B cell (primary cell): ENCODE results near the gene KLHL6. TPM values are rescaled to one million over a fixed set of nuclear protein-coding genes. Genes with fewer than 3 reads are reported as not detected.

Experiments used
- ATAC-seq: fragments of 200-7000 bp; cut with Tn5 transposase; one replicate; pipeline ENCODE4 v1.10.0; 2021; ENCODE audit warnings: low read depth, mild to moderate bottlenecking, moderate number of reproducible peaks, moderate library complexity
- CTCF ChIA-PET: fragments of 350-600 bp; sonication (Branson Sonifier 250); formaldehyde crosslinking; loops from one replicate; lab custom pipeline; 2021; ENCODE audit warnings: antibody characterized with exemption, inconsistent platforms; lab: Charles Lee
- POLR2A ChIA-PET: fragments of 350-600 bp; sonication (Branson Sonifier 250); formaldehyde crosslinking; loops from one replicate; lab custom pipeline; 2021; ENCODE audit warnings: antibody characterized with exemption; lab: Charles Lee
- DNase-seq: peaks from one replicate; pipeline ENCODE4 v3.0.0; 2013
- H2AFZ ChIP-seq: 2 replicates; pipeline ENCODE4 v1.6.1; 2012; ENCODE audit warnings: mild to moderate bottlenecking, low read depth, low read length; ENCODE audit not compliant: insufficient read depth, poor library complexity, severe bottlenecking
- H3K27ac ChIP-seq, 2 donors: 1 replicate in 1 of 2; 2 replicates in 1 of 2; pipeline ENCODE4 v1.5.1; 2012 to 2013; ENCODE audit warnings: low read length in 2 of 2, mild to moderate bottlenecking in 2 of 2, moderate library complexity in 1 of 2
- H3K27me3 ChIP-seq, 4 experiments: fragments of 200-600 bp in 1 of 4; sonication (generic) in 1 of 4; replicated peaks in 1 of 4; 1 replicate in 2 of 4; 2 replicates in 2 of 4; pipeline versions ENCODE4 v1.6.1 to v1.7.0; 2013 to 2016; ENCODE audit warnings: low read length in 3 of 4, mild to moderate bottlenecking in 2 of 4, mixed read lengths in 1 of 4, moderate library complexity in 1 of 4; ENCODE audit not compliant: insufficient read depth in 4 of 4, control insufficient read depth in 3 of 4; ENCODE audit errors: control extremely low read depth in 1 of 4
- H3K36me3 ChIP-seq, 2 experiments: replicated peaks in 1 of 2; 1 replicate in 1 of 2; 2 replicates in 1 of 2; pipeline versions ENCODE4 v1.6.1 to v1.7.1; 2013; ENCODE audit warnings: low read length in 1 of 2; ENCODE audit not compliant: insufficient read depth in 2 of 2, control insufficient read depth in 1 of 2; ENCODE audit errors: control extremely low read depth in 1 of 2, extremely low read depth in 1 of 2
- H3K4me1 ChIP-seq, 2 donors: fragments of 200-600 bp in 1 of 2; sonication (generic) in 1 of 2; 1 replicate in 1 of 2; 2 replicates in 1 of 2; pipeline versions ENCODE4 v1.5.1 to v1.6.1; 2013 to 2017; ENCODE audit warnings: low read length in 2 of 2; ENCODE audit not compliant: control insufficient read depth in 2 of 2, insufficient read depth in 2 of 2
- H3K4me2 ChIP-seq: replicated peaks from 2 replicates; pipeline ENCODE3; 2012; ENCODE audit warnings: mild to moderate bottlenecking, low read depth, low read length; ENCODE audit not compliant: poor library complexity, severe bottlenecking
- H3K4me3 ChIP-seq, 5 experiments: fragments of 200-600 bp in 1 of 5; sonication (generic) in 1 of 5; 1 replicate in 3 of 5; 2 replicates in 2 of 5; pipeline versions ENCODE4 v1.5.1 to v1.7.0; 2011 to 2016; ENCODE audit warnings: low read length in 4 of 5, mild to moderate bottlenecking in 4 of 5, low read depth in 2 of 5, control low read depth in 1 of 5, moderate library complexity in 1 of 5; ENCODE audit not compliant: insufficient read depth in 1 of 5; ENCODE audit errors: control extremely low read depth in 1 of 5, extremely low read depth in 1 of 5
- H3K79me2 ChIP-seq: fragments of 200-600 bp; sonication (generic); one replicate; pipeline ENCODE4 v1.6.0; 2016; ENCODE audit warnings: low read length; ENCODE audit not compliant: control insufficient read depth, insufficient read depth
- H3K9ac ChIP-seq: fragments of 200-600 bp; sonication (generic); 2 replicates; pipeline ENCODE4 v1.6.1; 2017; ENCODE audit warnings: mild to moderate bottlenecking, low read length, moderate library complexity
- H3K9me3 ChIP-seq, 3 donors: one replicate each; pipeline versions ENCODE4 v1.6.1 to v1.7.1; 2013; ENCODE audit warnings: low read length in 2 of 3; ENCODE audit not compliant: control insufficient read depth in 2 of 3, insufficient read depth in 1 of 3; ENCODE audit errors: control extremely low read depth in 1 of 3
- H4K20me1 ChIP-seq: 2 replicates; pipeline ENCODE4 v1.6.0; 2012; ENCODE audit warnings: mild to moderate bottlenecking, low read length; ENCODE audit not compliant: insufficient read depth, control insufficient read depth, poor library complexity, severe bottlenecking
- H3K27ac Mint-ChIP-seq: one replicate; pipeline ENCODE4 v1.8.0; 2021; ENCODE audit warnings: mixed read lengths
- H3K27me3 Mint-ChIP-seq: one replicate; pipeline ENCODE4 v1.8.0; 2021; ENCODE audit warnings: mixed read lengths
- H3K4me1 Mint-ChIP-seq: one replicate; pipeline ENCODE4 v1.8.0; 2021; ENCODE audit warnings: mixed read lengths
- H3K4me3 Mint-ChIP-seq: one replicate; pipeline ENCODE4 v1.8.0; 2021; ENCODE audit warnings: mixed read lengths
- H3K9me3 Mint-ChIP-seq: one replicate; pipeline ENCODE4 v1.8.0; 2022; ENCODE audit warnings: mixed read lengths; ENCODE audit not compliant: insufficient read depth
- EZH2 ChIP-seq: IDR thresholded peaks from 2 replicates; pipeline ENCODE4 v1.6.1; 2012; ENCODE audit warnings: borderline replicate concordance, low read depth, mild to moderate bottlenecking, moderate library complexity, low read length; ENCODE audit not compliant: insufficient read depth, poor library complexity, severe bottlenecking
- WGBS: methylation state at CpG from one replicate; pipeline ENCODE4 v1.1.5; 2013; ENCODE audit warnings: missing lambda C conversion rate; ENCODE audit not compliant: insufficient coverage; 5-methylcytosine and 5-hydroxymethylcytosine counted together
- intact Hi-C: fragments of 100-400 bp; cut with micrococcal nuclease; formaldehyde crosslinking; loops from one replicate; pipeline ENCODE4 v1.10.0; 2022
- polyA plus RNA-seq: library from polyadenylated mRNA; depleted of rRNA; stranded (reverse); fragments of >200 nt; gene quantifications from 2 replicates; pipeline ENCODE4 v1.2.3, GENCODE V29; 2012
- total RNA-seq, 2 donors: library from RNA; stranded (reverse); fragments of 120-200 nt in 1 of 2; gene quantifications; 1 replicate in 1 of 2; 2 replicates in 1 of 2; pipeline versions ENCODE4 v1.2.3 to v1.2.4, GENCODE V29; 2013 to 2022
- TF ChIP-seq, protein P1 (sequence below): fragments of 200-600 bp; IDR thresholded peaks from one replicate; pipeline ENCODE4 v1.8.0; 2022; ENCODE audit warnings: antibody characterized with exemption, mild to moderate bottlenecking

KLHL6 gene
- total and polyA plus RNA-seq, 2 donors (not counting 1 experiment from before 2014, with no cell fraction given), result 29.6 to 69.7 TPM

- H2AFZ ChIP-seq, result no peak overlapping the region
- ChIA-PET CTCF (interaction anchor here (0.7 to 1.1 kb wide), 3 partner anchors 16 to 47 kb away, joined by 3 to 4 read pairs (median 3); no protein-coding TSS in a partner anchor), POLR2A (no interaction called here)
- H3K9me3 ChIP-seq, result no peaks in the 10 kb centered on the region
- no peak overlapping the region for H3K9ac ChIP-seq
- H3K4me1 Mint-ChIP-seq, result peaks cover 69% of the 10 kb centered on the region
- H3K9me3 Mint-ChIP-seq, result no peaks in the 10 kb centered on the region
- no peak overlapping the region for H3K4me3 ChIP-seq
- H3K27ac ChIP-seq, result no peak overlapping the region
- H4K20me1 ChIP-seq, result no peaks in the 10 kb centered on the region
- H3K36me3 ChIP-seq, result peaks cover 3 to 52% of the 10 kb centered on the region in 2 experiments
- H3K27ac Mint-ChIP-seq, result peak overlapping the region; percentile 81
- 100% methylated on average over 1 of the region's 2 CpGs for WGBS
- ATAC-seq (no peak), DNase-seq (no peak)
- H3K79me2 ChIP-seq, result peaks cover 47% of the 10 kb centered on the region
- H3K4me3 Mint-ChIP-seq, result no peak overlapping the region
- intact Hi-C loops, result no loop called here
- H3K27me3 ChIP-seq, result no peaks in the 10 kb centered on the region
- H3K4me1 ChIP-seq, result peaks cover 37 to 51% of the 10 kb centered on the region in 2 donors
- no peak overlapping the region for H3K4me2 ChIP-seq
- H3K27me3 Mint-ChIP-seq, result no peaks in the 10 kb centered on the region
- TF ChIP-seq EZH2, result no peak
- TF ChIP-seq, protein P1, sequence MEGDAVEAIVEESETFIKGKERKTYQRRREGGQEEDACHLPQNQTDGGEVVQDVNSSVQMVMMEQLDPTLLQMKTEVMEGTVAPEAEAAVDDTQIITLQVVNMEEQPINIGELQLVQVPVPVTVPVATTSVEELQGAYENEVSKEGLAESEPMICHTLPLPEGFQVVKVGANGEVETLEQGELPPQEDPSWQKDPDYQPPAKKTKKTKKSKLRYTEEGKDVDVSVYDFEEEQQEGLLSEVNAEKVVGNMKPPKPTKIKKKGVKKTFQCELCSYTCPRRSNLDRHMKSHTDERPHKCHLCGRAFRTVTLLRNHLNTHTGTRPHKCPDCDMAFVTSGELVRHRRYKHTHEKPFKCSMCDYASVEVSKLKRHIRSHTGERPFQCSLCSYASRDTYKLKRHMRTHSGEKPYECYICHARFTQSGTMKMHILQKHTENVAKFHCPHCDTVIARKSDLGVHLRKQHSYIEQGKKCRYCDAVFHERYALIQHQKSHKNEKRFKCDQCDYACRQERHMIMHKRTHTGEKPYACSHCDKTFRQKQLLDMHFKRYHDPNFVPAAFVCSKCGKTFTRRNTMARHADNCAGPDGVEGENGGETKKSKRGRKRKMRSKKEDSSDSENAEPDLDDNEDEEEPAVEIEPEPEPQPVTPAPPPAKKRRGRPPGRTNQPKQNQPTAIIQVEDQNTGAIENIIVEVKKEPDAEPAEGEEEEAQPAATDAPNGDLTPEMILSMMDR, result no peak
These were observed 35.6 kb downstream of the KLHL6 start for GRCh38 chr3:183519891-183520290.

DNA sequence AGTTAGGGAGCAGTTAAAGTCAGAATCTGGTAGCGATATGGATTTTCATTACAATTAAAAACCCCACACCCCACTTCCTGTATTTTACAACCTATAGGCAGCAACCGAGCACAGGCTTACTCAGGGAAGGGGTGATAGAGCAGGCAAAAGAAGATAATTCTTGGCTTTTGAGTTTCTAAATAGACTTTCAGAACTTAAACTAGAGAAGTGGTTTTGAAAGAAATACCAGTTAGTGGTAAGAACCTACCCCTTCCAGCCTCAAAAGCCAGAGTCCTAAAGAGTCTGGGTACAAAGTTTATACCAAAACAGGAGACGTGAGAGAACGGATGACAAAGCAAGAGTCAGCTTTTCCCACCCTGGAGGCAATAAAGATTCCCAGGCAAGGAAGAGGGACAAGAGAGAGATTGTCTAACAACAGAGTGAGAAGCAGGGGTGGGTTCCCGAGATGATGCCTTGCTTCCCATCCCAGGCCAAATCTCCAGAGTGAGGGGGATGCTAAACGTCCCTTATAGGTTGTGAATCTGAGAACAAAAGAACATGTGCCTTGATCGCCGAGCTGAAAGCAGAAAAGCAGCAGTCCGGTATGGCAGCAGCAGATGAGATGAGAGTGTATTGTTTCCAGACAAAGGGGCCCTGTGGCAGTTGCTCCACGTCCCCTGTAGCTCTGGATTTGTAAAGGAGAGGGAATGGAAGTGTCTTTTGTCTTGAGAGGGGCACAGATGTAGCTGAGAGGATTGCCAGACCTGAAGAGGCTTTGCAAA is 36.8 kb downstream of the KLHL6 start:
- intact Hi-C loops, result no loop called here
- Histone ChIP-seq H3K27me3 (no peaks in the 10 kb centered on the region), H3K4me3 (no peak overlapping the region), H4K20me1 (no peaks in the 10 kb centered on the region), H2AFZ (no peak overlapping the region), H3K9ac (no peak overlapping the region), H3K79me2 (peaks cover 46% of the 10 kb centered on the region), H3K4me2 (no peak overlapping the region), H3K4me1 (peaks cover 40 to 51% of the 10 kb centered on the region in 2 donors), H3K27ac (peak overlapping the region in 1 of 2 donors; percentile 86), H3K36me3 (peaks cover 3 to 43% of the 10 kb centered on the region in 2 experiments), H3K9me3 (no peaks in the 10 kb centered on the region)
- Mint-ChIP-seq H3K4me3 (no peak overlapping the region), H3K9me3 (no peaks in the 10 kb centered on the region), H3K27ac (peak overlapping the region; percentile 77), H3K4me1 (peaks cover 72% of the 10 kb centered on the region), H3K27me3 (no peaks in the 10 kb centered on the region)
- POLR2A ChIA-PET, result interaction anchor here (0.7 kb wide), 1 partner anchor 26 kb away, joined by 3 read pairs; no protein-coding TSS in a partner anchor
- no peak for TF ChIP-seq EZH2
- no peak for ATAC-seq
- DNase-seq, result no peak
- WGBS, result 90% methylated on average over 6 of the region's 10 CpGs
- CTCF ChIA-PET, result interaction anchor here (1.0 to 1.3 kb wide), 3 partner anchors 9 to 20 kb away, joined by 3 to 4 read pairs (median 3); no protein-coding TSS in a partner anchor
